A673 (cell line): ENCODE data around the gene AKAP6. TPM values are rescaled to one million over a fixed set of nuclear protein-coding genes. Genes with fewer than 3 reads are reported as not detected.

Source experiments
- BruUV-seq: library from RNA; stranded (reverse); fragments of 400-500 nt; replicated peaks from 2 replicates; lab custom pipeline; 2021; lab: Mats Ljungman, UMichigan
- CTCF ChIA-PET: fragments of 300-600 bp; sonication (Branson Sonifier 250); formaldehyde crosslinking; loops from one replicate; lab custom pipeline; 2022; ENCODE audit warnings: antibody characterized with exemption; lab: Charles Lee
- POLR2A ChIA-PET: fragments of 300-600 bp; sonication (Branson Sonifier 250); formaldehyde crosslinking; loops from one replicate; lab custom pipeline; 2022; ENCODE audit warnings: antibody characterized with exemption; ENCODE audit not compliant: low non-redundant PET; lab: Charles Lee
- DNase-seq: peaks from one replicate; pipeline ENCODE4 v3.0.0-alpha.2; 2015; ENCODE audit warnings: low spot score
- H3K27ac ChIP-seq: fragments of 200-600 bp; sonication (generic); 2 replicates; pipeline ENCODE4 v1.5.1; 2016; ENCODE audit warnings: mixed run types, low read depth, mild to moderate bottlenecking, mixed read lengths, antibody characterized with exemption, low read length; ENCODE audit not compliant: poor library complexity, severe bottlenecking
- H3K27me3 ChIP-seq: fragments of 200-600 bp; sonication (generic); replicated peaks from 2 replicates; pipeline ENCODE4 v1.6.1; 2017; ENCODE audit warnings: mixed run types, low read depth, mild to moderate bottlenecking, mixed read lengths, antibody characterized with exemption, low read length; ENCODE audit not compliant: insufficient read depth, poor library complexity
- H3K36me3 ChIP-seq: fragments of 200-600 bp; sonication (generic); 2 replicates; pipeline ENCODE4 v1.6.1; 2016; ENCODE audit warnings: mixed run types, mild to moderate bottlenecking, mixed read lengths, antibody characterized with exemption, low read length; ENCODE audit not compliant: insufficient read depth, poor library complexity, severe bottlenecking
- H3K4me1 ChIP-seq: fragments of 200-600 bp; sonication (generic); 2 replicates; pipeline ENCODE4 v1.6.1; 2017; ENCODE audit warnings: mixed run types, mild to moderate bottlenecking, mixed read lengths, antibody characterized with exemption, low read length; ENCODE audit not compliant: insufficient read depth, poor library complexity, severe bottlenecking
- H3K4me3 ChIP-seq: fragments of 200-600 bp; sonication (generic); 2 replicates; pipeline ENCODE4 v1.5.1; 2016; ENCODE audit warnings: low read depth, mixed run types, mild to moderate bottlenecking, mixed read lengths, low read length; ENCODE audit not compliant: poor library complexity, severe bottlenecking
- H3K9me3 ChIP-seq: fragments of 200-600 bp; sonication (generic); 2 replicates; pipeline ENCODE4 v1.6.1; 2016; ENCODE audit warnings: mixed run types, low read depth, mild to moderate bottlenecking, mixed read lengths, antibody characterized with exemption, low read length; ENCODE audit not compliant: poor library complexity, severe bottlenecking
- EZH2 ChIP-seq: fragments of 200-600 bp; sonication (generic); IDR thresholded peaks from 2 replicates; pipeline ENCODE4 v1.6.1; 2017; ENCODE audit warnings: borderline replicate concordance, low read depth, mild to moderate bottlenecking, mixed read lengths, antibody characterized with exemption, low read length; ENCODE audit not compliant: poor library complexity, severe bottlenecking
- intact Hi-C: fragments of 100-400 bp; cut with micrococcal nuclease; formaldehyde crosslinking; loops from one replicate; pipeline ENCODE4 v1.10.0; 2022; ENCODE audit not compliant: unreplicated experiment
- total RNA-seq: library from RNA; stranded (reverse); gene quantifications from 2 replicates; pipeline ENCODE4 v1.2.3, GENCODE V29; 2021
- TF ChIP-seq, protein P1 (sequence below): fragments of 300-800, 200-600 bp; sonication (generic); conservative IDR thresholded peaks from 2 replicates; pipeline ENCODE4 v1.5.1; 2017; ENCODE audit warnings: low read depth, mild to moderate bottlenecking, antibody characterized with exemption, low read length, moderate library complexity, mixed read lengths

The AKAP6 gene
- total RNA-seq, 1 experiment from 2014 or later: 0.73 TPM

DNA sequence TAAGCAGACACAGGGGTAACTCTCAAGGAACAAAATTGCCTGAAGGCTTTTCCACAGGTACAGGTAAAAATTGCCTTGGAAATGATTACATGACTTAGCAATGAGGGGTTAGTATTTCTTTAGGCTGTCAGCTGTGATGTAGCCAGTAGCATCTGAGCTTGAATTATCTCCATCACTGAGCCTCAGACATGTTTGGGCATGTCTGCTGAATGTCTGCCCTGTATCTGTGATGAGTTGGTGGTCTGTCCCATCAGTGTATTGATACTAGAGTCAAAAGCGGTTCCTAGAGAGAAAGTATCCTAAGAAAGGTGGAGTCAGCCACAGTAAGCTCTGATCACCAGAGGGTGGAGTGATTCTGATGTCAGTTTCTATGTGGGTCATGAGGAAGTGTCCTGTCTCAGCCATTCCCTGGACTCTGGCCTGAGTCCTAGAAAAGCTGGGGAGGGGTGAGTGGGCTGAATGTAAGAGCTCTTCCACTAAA, 16.3 kb downstream of the AKAP6 start:
- BruUV-seq: no TSS peak
- no peak for DNase-seq
- H3K4me1 ChIP-seq: no peaks in the 10 kb centered on the region
- TF ChIP-seq, protein P1, sequence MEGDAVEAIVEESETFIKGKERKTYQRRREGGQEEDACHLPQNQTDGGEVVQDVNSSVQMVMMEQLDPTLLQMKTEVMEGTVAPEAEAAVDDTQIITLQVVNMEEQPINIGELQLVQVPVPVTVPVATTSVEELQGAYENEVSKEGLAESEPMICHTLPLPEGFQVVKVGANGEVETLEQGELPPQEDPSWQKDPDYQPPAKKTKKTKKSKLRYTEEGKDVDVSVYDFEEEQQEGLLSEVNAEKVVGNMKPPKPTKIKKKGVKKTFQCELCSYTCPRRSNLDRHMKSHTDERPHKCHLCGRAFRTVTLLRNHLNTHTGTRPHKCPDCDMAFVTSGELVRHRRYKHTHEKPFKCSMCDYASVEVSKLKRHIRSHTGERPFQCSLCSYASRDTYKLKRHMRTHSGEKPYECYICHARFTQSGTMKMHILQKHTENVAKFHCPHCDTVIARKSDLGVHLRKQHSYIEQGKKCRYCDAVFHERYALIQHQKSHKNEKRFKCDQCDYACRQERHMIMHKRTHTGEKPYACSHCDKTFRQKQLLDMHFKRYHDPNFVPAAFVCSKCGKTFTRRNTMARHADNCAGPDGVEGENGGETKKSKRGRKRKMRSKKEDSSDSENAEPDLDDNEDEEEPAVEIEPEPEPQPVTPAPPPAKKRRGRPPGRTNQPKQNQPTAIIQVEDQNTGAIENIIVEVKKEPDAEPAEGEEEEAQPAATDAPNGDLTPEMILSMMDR: no peak
- TF ChIP-seq EZH2: no peak
- no peaks in the 10 kb centered on the region for H3K27me3 ChIP-seq
- H3K27ac ChIP-seq: no peak overlapping the region
- no peaks in the 10 kb centered on the region for H3K9me3 ChIP-seq
- ChIA-PET CTCF (no interaction called here), POLR2A (no interaction called here)
- no peaks in the 10 kb centered on the region for H3K36me3 ChIP-seq
- intact Hi-C loops: no loop called here
- no peak overlapping the region for H3K4me3 ChIP-seq

GRCh38 chr14:32349322-32349721, 20.2 kb downstream of the AKAP6 start:
- H3K27me3 ChIP-seq: no peaks in the 10 kb centered on the region
- H3K4me1 ChIP-seq: no peaks in the 10 kb centered on the region
- no peak overlapping the region for H3K4me3 ChIP-seq
- no peak overlapping the region for H3K27ac ChIP-seq
- no peak for DNase-seq
- intact Hi-C loops: no loop called here
- ChIA-PET POLR2A (no interaction called here), CTCF (no interaction called here)
- BruUV-seq: no TSS peak
- H3K9me3 ChIP-seq: peaks cover 2% of the 10 kb centered on the region
- TF ChIP-seq, protein P1: no peak
- no peak for TF ChIP-seq EZH2
- H3K36me3 ChIP-seq: no peaks in the 10 kb centered on the region

GRCh38 chr14:32350020-32350419, 20.9 kb downstream of the AKAP6 start:
- Histone ChIP-seq H3K4me3 (no peak overlapping the region), H3K4me1 (no peaks in the 10 kb centered on the region), H3K27me3 (no peaks in the 10 kb centered on the region), H3K27ac (no peak overlapping the region), H3K36me3 (no peaks in the 10 kb centered on the region), H3K9me3 (peaks cover 3% of the 10 kb centered on the region)
- intact Hi-C loops: no loop called here
- TF ChIP-seq EZH2: no peak
- TF ChIP-seq, protein P1: no peak
- no peak for DNase-seq
- ChIA-PET POLR2A (no interaction called here), CTCF (no interaction called here)
- BruUV-seq: no TSS peak
